Measurements from ENCODE around the gene CMTM5.
"Not testable (repeated sequence)": the region's sequence is repeated elsewhere in the genome, so short reads cannot be mapped to it uniquely, and the experiment has no call there.

Gene CMTM5

DNA sequence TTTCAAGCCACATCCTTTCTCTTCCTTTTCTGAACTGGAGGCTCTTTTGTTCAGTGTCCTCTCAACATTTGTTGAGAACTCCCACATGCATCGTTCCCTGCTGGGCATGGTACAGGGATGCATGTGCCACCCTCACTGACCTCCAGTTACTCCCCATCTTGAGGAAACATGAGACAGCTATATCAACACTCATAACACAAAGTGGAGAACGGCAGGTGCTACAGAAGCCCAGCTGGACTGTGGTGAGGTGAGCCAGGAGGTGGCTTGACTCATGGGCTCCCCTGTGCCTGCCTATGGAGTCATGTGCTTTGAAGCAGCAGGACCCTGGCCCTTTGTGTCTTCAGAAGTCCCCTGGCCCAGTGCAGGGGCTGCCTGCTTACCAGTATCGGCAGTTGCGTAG is 21.5 kb downstream of the CMTM5 start:
- no peak for DNase-seq (ENCODE audit: low spot score)

GRCh38 chr14:23399136-23399535 is 22.3 kb downstream of the CMTM5 start:
- no peak for DNase-seq (ENCODE audit: low spot score)

DNA sequence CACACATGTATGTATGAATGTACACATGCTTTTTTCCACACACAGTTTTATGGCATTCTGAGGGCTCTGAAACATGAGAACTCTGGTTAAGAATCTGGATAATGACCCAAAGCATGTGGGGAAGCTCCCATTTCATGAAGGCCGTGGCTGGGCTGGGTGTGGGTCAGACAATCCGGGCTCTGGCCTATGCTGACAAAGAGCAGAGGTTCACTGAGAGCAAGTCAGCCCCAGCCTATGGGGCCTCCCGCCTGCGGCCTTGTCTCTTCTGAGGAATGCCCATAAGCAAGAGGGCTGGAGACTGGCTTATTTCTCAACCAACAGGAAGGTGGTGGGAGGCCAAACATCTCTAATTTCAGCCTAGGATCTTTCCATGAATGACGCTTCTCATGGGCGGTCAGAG is 22.7 kb downstream of the CMTM5 start:
- DNase-seq (ENCODE audit: low spot score), result no peak

DNA sequence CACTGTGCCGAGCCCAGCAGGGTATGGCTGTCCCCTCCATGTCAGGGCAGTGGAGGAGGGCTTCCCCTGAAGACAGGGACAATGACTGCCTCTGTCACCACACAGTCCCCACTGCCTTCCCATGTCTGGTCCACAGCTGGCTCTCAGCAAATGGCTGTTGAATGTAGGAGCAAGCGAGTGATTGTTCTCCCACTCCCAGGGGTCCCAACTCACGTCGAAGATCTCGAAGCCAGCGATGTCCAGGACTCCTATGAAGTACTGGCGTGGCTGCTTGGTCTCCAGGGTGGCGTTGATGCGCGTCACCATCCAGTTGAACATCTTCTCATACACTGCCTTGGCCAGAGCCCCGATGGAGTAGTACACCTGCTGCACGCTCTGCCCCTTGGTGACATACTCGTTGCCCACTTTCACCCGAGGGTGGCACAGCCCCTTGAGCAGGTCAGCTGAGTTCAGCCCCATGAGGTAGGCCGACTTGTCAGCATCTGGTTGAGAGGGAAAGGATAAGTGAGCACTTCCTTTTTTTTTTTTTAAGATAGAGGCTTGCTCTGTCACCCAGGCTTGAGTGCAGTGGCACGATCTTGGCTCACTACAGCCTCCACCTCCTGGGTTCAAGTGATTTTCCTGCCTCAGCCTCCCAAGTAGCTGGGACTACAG is 23.8 kb downstream of the CMTM5 start:
- not testable (repeated sequence) for DNase-seq (ENCODE audit: low spot score)

GRCh38 chr14:23401291-23401690 is 24.4 kb downstream of the CMTM5 start:
- no peak for DNase-seq (ENCODE audit: low spot score)

- DNase-seq (ENCODE audit: low spot score), result no peak
Measured at GRCh38 chr14:23402296-23403138, 25.7 kb downstream of the CMTM5 start.

DNA sequence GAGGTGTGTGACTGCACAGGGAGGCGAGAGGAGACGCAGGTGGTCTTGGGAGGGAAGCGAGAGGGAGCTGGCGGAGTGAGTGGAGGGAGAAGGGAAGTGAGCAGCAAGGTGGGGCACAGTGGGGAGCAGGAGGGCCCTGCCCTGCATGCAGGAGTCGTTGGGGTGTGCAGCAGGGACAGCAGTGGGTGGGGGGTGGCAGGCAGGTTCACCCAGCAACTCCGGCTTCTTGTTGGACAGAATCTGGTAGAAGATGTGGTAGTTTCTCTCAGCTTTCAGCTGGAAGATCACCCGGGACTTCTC is 26.2 kb downstream of the CMTM5 start:
- DNase-seq (ENCODE audit: low spot score), result no peak

DNA sequence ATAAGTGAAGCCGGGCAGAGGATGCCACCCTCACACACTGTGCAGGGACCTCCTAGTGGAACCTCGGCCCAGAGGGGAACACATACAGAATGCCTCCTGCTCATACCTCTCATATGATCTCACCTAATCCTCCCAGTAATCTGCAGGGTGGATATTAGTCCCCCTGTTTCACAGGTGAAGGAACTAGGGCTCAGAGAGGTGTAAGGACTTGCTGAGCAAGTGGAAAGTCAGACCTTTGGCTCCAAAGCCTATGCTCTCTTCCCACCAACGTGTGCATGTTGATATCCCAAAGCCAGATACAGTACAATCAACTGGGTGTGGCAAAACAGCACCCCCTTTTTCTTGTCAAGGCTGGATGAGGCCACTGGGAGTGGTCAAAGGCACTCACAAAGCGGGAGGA is 27.1 kb downstream of the CMTM5 start:
- no peak for DNase-seq (ENCODE audit: low spot score)

GRCh38 chr14:23404331-23404900 is 27.6 kb downstream of the CMTM5 start:
- DNase-seq (ENCODE audit: low spot score), result no peak

DNA sequence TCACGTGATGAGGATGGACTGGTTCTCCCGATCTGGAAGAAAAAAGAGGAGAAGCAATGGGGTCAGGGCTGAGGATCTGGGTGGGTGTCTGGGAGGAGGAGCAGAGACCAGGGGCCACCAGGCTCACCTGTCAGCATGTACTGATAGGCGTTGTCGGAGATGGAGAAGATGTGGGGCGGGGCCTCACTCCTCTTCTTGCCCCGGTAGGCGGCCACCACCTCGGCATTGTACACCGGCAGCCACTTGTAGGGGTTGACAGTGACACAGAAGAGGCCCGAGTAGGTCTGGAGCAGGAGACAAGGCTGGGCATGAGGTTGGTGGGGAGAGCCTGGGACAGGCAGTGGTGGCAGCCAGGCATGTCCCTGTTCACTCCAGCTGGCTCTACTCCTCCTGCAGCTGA is 28.2 kb downstream of the CMTM5 start:
- no peak for DNase-seq (ENCODE audit: low spot score)

- no peak for DNase-seq (ENCODE audit: low spot score)
Measured at GRCh38 chr14:23405516-23406025, 28.7 kb downstream of the CMTM5 start.

GRCh38 chr14:23406244-23406643 is 29.4 kb downstream of the CMTM5 start:
- DNase-seq (ENCODE audit: low spot score), result no peak

- DNase-seq (ENCODE audit: low spot score), result no peak
Measured at GRCh38 chr14:23406725-23407355, 30.0 kb downstream of the CMTM5 start.

DNA sequence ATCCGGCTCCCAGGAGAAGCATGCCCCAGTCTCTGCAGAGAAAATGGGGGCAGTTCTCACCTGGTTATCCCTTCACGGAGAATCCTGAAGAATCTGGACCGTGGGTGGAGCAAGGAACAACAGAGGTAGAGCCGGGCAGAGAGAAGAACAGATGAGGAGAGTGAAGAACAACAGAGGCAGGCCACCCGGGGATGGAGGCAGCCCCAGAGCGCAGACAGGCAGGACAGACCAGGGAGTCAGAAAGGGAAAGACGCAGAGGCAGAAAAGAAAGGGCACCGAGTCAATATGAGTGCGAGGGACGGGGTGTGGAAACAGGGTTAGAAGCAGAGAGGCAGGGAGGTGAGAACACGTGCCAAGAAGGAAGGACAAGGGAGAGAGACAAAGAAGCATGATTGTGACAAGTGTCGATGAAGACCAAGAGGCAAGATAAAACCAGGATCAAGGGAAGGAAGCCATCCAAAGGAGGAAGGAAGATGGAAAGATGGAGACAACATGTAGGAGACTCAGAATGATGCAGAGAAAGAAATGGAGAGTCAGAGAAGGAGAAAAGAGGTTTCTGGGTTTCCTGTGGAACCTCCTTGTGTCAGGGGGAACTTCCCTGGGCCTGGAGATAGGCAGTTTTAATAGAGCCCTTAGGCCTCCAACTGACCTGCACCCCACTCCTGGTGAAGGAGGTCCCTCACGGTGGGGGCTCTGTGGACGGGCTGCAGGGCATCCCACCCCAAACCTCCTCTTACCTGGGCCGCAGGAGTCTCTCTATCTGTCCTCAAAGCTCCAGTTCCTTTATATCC is 30.9 kb downstream of the CMTM5 start, which contains the start of gene MYH6:
Gene MYH6 (minus strand): TSS at position 758 of the 791 bp plus-strand sequence. CDS start 1,050 bp downstream, outside the sequence.
- DNase-seq (ENCODE audit: low spot score), result no peak

- DNase-seq (ENCODE audit: low spot score), result no peak
Measured at GRCh38 chr14:23408307-23408630, 31.4 kb downstream of the CMTM5 start.

DNA sequence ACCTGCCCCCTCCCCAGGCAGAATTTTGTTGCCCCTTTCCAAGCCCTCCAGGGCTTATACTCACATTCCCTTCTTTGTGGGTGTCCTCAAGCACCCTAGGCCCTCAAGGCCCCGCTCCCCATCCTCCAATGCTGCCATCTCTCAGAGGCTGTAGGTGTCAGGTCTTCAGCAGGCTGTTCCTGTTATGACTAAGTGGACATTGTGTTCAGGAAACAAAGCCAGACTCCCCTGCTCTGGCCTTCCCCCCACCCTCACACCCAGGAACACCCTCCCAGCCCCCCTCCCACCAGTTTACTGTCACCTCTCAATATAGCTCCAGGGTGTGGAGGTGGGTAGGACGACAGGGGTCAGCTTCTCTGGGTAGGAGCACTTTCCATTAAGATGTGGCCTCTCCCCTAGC is 32.6 kb downstream of the CMTM5 start:
- DNase-seq (ENCODE audit: low spot score), result no peak

GRCh38 chr14:23409966-23410635 is 33.3 kb downstream of the CMTM5 start:
- no peak for DNase-seq (ENCODE audit: low spot score)

DNA sequence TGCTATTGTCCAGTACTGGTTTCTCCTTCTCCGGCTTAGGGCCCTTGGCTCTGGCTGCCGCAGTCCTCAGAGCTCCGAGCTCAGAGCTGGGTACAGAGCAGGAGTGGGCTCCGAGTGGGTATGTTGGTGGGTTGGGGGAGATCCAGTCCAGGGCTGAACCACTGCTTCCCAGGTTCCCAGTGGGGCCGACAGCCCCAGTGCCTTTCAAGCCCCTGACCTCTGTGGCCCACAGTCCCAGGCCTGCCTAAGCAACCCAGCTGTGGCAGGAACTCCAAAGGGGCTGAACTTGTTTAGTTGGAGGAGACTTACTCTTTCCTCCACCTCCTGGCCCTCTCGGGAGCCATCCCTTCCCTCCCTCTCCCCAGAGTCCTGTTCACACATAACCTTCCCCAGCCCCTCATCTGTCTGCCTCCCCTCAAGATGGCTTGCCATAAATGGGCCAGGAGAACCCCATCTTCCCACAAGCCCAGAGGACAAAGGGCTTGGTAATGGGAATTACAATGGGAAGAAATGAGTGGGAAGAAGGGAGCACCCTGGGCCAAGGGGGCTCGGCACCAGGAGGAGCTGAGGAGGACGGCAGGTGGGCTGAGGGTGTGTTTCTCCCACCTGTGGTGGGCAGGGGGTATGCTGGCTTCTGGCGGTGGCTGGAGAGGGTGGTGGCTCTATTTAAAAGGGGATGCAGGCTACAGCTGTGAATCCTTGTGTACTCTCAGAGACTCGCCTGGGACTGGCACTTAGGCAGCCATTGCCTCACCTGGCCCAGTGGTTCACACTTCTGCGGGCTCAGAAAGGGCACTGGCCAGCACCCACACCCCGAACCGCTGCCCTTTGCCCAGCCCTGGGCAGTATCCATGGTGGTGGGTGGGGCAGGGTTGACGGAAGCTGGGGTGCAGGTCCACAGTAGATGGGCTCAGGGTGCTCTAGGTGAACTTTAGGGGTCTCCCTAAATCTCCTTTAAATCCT is 35.0 kb downstream of the CMTM5 start:
- no peak for DNase-seq (ENCODE audit: low spot score)

DNA sequence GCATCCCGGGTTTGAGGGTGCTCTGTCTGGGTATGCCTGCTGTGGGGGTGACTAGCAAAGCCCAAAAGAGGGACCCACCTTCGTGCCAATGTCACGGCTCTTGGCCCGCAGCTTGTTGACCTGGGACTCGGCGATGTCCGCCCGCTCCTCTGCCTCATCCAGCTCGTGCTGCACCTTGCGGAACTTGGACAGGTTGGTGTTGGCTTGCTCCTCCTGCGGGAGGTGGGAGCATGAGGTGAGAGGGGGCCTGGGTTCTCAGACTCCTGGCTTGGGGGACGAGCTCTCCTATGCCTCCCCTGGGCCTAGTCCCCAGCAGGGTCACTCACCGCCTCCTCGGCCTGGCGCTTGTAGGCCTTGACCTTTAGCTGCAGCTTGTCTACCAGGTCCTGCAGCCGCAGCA is 36.8 kb downstream of the CMTM5 start:
- DNase-seq (ENCODE audit: low spot score), result no peak

- DNase-seq (ENCODE audit: low spot score), result no peak
Measured at GRCh38 chr14:23414254-23414653, 37.4 kb downstream of the CMTM5 start.
